ENCODE results near the gene CTDSP1.

GRCh38 chr2:218397463-218397819, 2.2 kb upstream of the CTDSP1 start:
- TF ChIP-seq POLR2A (IDR thresholded peaks at IDR 0.05; ENCODE audit: low read length) (no peak), GATA1 (IDR thresholded peaks at IDR 0.05; ENCODE audit: low read depth, low read length) (no peak)

All from erythroblast (primary cell).